ENCODE results near the gene PITPNM2. TPM values are rescaled to one million over a fixed set of nuclear protein-coding genes. Genes with fewer than 3 reads are reported as not detected.

PITPNM2 gene
- polyA plus RNA-seq, 1 donor from 2014 or later = 0.82 TPM

GRCh38 chr12:123126294-123127181, 24.4 kb downstream of the PITPNM2 start:
- no peak overlapping the region for H2AFZ ChIP-seq (ENCODE audit: low read depth, low read length)
- H3K27ac ChIP-seq (ENCODE audit: low read length) = peak overlapping the region; percentile 3
- H3K36me3 ChIP-seq (ENCODE audit: insufficient read depth, low read length) = no peaks in the 10 kb centered on the region
- H3K27me3 ChIP-seq (ENCODE audit: insufficient read depth, low read depth, low read length) = no peaks in the 10 kb centered on the region
- no peaks in the 10 kb centered on the region for H4K20me1 ChIP-seq (ENCODE audit: insufficient read depth)
- no peak overlapping the region for H3K9ac ChIP-seq (ENCODE audit: low read length)
- no peaks in the 10 kb centered on the region for H3K79me2 ChIP-seq (replicated peaks; ENCODE audit: insufficient read depth, low read length)
- TF ChIP-seq POLR2AphosphoS5 (IDR thresholded peaks at IDR 0.05) (peak; percentile 48), REST (IDR thresholded peaks at IDR 0.05; ENCODE audit: borderline replicate concordance) (no peak), EP300 (conservative IDR thresholded peaks at IDR 0.05; ENCODE audit: poor library complexity, severe bottlenecking) (peak; percentile 23)
- H3K9me2 ChIP-seq (ENCODE audit: insufficient read depth, low read length) = no peaks in the 10 kb centered on the region
- peak overlapping the region; percentile 25 for H3K4me2 ChIP-seq (ENCODE audit: low read length)
- no peaks in the 10 kb centered on the region for H3F3A ChIP-seq (ENCODE audit: insufficient read depth, low read length, poor library complexity, severe bottlenecking)
- no peaks in the 10 kb centered on the region for H3K9me3 ChIP-seq (ENCODE audit: low read length)
- H3K4me3 ChIP-seq (ENCODE audit: low read length) = peak overlapping the region; percentile 31

- H3K27ac ChIP-seq (ENCODE audit: low read length) = no peak overlapping the region
- H3K9me3 ChIP-seq (ENCODE audit: low read length) = no peaks in the 10 kb centered on the region
- H3K27me3 ChIP-seq (ENCODE audit: insufficient read depth, low read depth, low read length) = no peaks in the 10 kb centered on the region
- no peaks in the 10 kb centered on the region for H3K79me2 ChIP-seq (replicated peaks; ENCODE audit: insufficient read depth, low read length)
- H4K20me1 ChIP-seq (ENCODE audit: insufficient read depth) = no peaks in the 10 kb centered on the region
- H2AFZ ChIP-seq (ENCODE audit: low read depth, low read length) = no peak overlapping the region
- H3K4me2 ChIP-seq (ENCODE audit: low read length) = no peak overlapping the region
- H3K9ac ChIP-seq (ENCODE audit: low read length) = no peak overlapping the region
- H3K36me3 ChIP-seq (ENCODE audit: insufficient read depth, low read length) = no peaks in the 10 kb centered on the region
- H3K4me3 ChIP-seq (ENCODE audit: low read length) = no peak overlapping the region
- H3F3A ChIP-seq (ENCODE audit: insufficient read depth, low read length, poor library complexity, severe bottlenecking) = no peaks in the 10 kb centered on the region
- H3K9me2 ChIP-seq (ENCODE audit: insufficient read depth, low read length) = no peaks in the 10 kb centered on the region
- TF ChIP-seq REST (IDR thresholded peaks at IDR 0.05; ENCODE audit: borderline replicate concordance) = no peak
- no peak for TF ChIP-seq TAF1 (IDR thresholded peaks at IDR 0.05; ENCODE audit: low read depth)
- TF ChIP-seq MXI1 (conservative IDR thresholded peaks at IDR 0.05; ENCODE audit: poor library complexity, severe bottlenecking) = no peak
- TF ChIP-seq SMC3 (conservative IDR thresholded peaks at IDR 0.05; ENCODE audit: poor library complexity) = no peak
- no peak for TF ChIP-seq EP300 (conservative IDR thresholded peaks at IDR 0.05; ENCODE audit: poor library complexity, severe bottlenecking)
- TF ChIP-seq POLR2AphosphoS5 (IDR thresholded peaks at IDR 0.05) = no peak
- no peak for TF ChIP-seq RAD21 (conservative IDR thresholded peaks at IDR 0.05)
- no peak for TF ChIP-seq EZH2 (IDR thresholded peaks at IDR 0.05; ENCODE audit: borderline replicate concordance, insufficient read depth, low read length, poor library complexity, severe bottlenecking)
Observed at GRCh38 chr12:123122626-123123025, 28.3 kb downstream of the PITPNM2 start.
